ENCODE data around the gene BBS4. TPM values are rescaled to one million over a fixed set of nuclear protein-coding genes. Genes with fewer than 3 reads are reported as not detected.

The BBS4 gene
- total and polyA plus RNA-seq, 9 of the 15 experiments (the other 6 are each of a cell fraction or from before 2014, with no cell fraction given): 25.1 to 80.7 (median 38.9) TPM

GRCh38 chr15:72758182-72758581 is 72.2 kb downstream of the BBS4 start:
- H3K4me2 ChIP-seq (ENCODE audit: insufficient read depth, low read length): no peak overlapping the region
- ChIA-PET POLR2A (no interaction called here), CTCF (ENCODE audit: low intra/inter-chr PET ratio) (no interaction called here)
- no peak overlapping the region for H2AFZ ChIP-seq (ENCODE audit: low read depth, low read length)
- H3K4me1 ChIP-seq (replicated peaks in 1 of 2; ENCODE audit: control insufficient read depth in 2 of 2, insufficient read depth in 2 of 2, low read length in 2 of 2): no peaks in the 10 kb centered on the region
- no peak overlapping the region for H3K27ac ChIP-seq (ENCODE audit: extremely low read depth, low read depth, low read length)
- no peak for DNase-seq (ENCODE audit: extremely low read depth in 1 of 4, low spot score in 3 of 4)
- peaks cover 89% of the 10 kb centered on the region; the same call in 2 of the 3 replicates for H3K36me3 ChIP-seq (ENCODE audit: control insufficient read depth, insufficient read depth, low read length)
- in situ Hi-C loops (cut with MboI) (no loop called here), intact Hi-C loops (cut with micrococcal nuclease) (no loop called here)
- no peak overlapping the region for H3K9ac ChIP-seq (ENCODE audit: insufficient read depth in 1 of 2, low read depth in 2 of 2, low read length in 2 of 2)
- no peak for ATAC-seq
- no peaks in the 10 kb centered on the region for H3K9me1 ChIP-seq (ENCODE audit: control insufficient read depth, insufficient read depth, low read length)
- H4K20me1 ChIP-seq (replicated peaks; ENCODE audit: control insufficient read depth, insufficient read depth, low read length): no peaks in the 10 kb centered on the region
- TSS peak; percentile 16 for BruUV-seq (replicated peaks)
- no peaks in the 10 kb centered on the region for H3K27me3 ChIP-seq (ENCODE audit: control insufficient read depth in 2 of 2, insufficient read depth in 2 of 2, low read length in 2 of 2)
- H3K4me3 ChIP-seq: no peak overlapping the region
- WGBS (ENCODE audit: insufficient coverage, low coverage, missing lambda C conversion rate): 92% methylated on average over 3 of the region's 3 CpGs
- no peak for FAIRE-seq
- H3K79me2 ChIP-seq (ENCODE audit: control insufficient read depth, insufficient read depth, low read length): no peaks in the 10 kb centered on the region
- H3K9me3 ChIP-seq (replicated peaks; ENCODE audit: control insufficient read depth, insufficient read depth, low read depth, low read length): no peaks in the 10 kb centered on the region
- TF ChIP-seq HNRNPH1 (optimal IDR thresholded peaks at IDR 0.05; ENCODE audit: low read depth, low read length) (no peak), PML (IDR thresholded peaks at IDR 0.05; ENCODE audit: low read length) (no peak), ARNT (IDR thresholded peaks at IDR 0.05) (no peak), REST (IDR thresholded peaks at IDR 0.05; ENCODE audit: borderline replicate concordance) (no peak), REST (CRISPR knock-in tag; IDR thresholded peaks at IDR 0.05; ENCODE audit: low read depth) (no peak), SMARCC2 (IDR thresholded peaks at IDR 0.05; ENCODE audit: low read depth) (no peak), CC2D1A (IDR thresholded peaks at IDR 0.05) (no peak), ZNF354B (CRISPR knock-in tag; IDR thresholded peaks at IDR 0.05) (no peak), XRCC3 (IDR thresholded peaks at IDR 0.05) (no peak), SMARCB1 (IDR thresholded peaks at IDR 0.05; ENCODE audit: insufficient read length, low read depth) (no peak), NRF1 (conservative IDR thresholded peaks at IDR 0.05 in 1 of 2, IDR thresholded peaks at IDR 0.05 in 1 of 2) (no peak)
- TF ChIP-seq, protein P1, sequence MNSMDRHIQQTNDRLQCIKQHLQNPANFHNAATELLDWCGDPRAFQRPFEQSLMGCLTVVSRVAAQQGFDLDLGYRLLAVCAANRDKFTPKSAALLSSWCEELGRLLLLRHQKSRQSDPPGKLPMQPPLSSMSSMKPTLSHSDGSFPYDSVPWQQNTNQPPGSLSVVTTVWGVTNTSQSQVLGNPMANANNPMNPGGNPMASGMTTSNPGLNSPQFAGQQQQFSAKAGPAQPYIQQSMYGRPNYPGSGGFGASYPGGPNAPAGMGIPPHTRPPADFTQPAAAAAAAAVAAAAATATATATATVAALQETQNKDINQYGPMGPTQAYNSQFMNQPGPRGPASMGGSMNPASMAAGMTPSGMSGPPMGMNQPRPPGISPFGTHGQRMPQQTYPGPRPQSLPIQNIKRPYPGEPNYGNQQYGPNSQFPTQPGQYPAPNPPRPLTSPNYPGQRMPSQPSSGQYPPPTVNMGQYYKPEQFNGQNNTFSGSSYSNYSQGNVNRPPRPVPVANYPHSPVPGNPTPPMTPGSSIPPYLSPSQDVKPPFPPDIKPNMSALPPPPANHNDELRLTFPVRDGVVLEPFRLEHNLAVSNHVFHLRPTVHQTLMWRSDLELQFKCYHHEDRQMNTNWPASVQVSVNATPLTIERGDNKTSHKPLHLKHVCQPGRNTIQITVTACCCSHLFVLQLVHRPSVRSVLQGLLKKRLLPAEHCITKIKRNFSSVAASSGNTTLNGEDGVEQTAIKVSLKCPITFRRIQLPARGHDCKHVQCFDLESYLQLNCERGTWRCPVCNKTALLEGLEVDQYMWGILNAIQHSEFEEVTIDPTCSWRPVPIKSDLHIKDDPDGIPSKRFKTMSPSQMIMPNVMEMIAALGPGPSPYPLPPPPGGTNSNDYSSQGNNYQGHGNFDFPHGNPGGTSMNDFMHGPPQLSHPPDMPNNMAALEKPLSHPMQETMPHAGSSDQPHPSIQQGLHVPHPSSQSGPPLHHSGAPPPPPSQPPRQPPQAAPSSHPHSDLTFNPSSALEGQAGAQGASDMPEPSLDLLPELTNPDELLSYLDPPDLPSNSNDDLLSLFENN (IDR thresholded peaks at IDR 0.05; ENCODE audit: low read depth in 2 of 2, low read length in 2 of 2): no peak

All from K562 (cell line).